HepG2 (cell line): ENCODE results near the gene CD300H. TPM values are rescaled to one million over a fixed set of nuclear protein-coding genes. Genes with fewer than 3 reads are reported as not detected.

Source experiments
- ATAC-seq: fragments of 200-7000 bp; cut with Tn5 transposase; 3 replicates; pipeline ENCODE4 v1.9.1; 2020; ENCODE audit warnings: mild to moderate bottlenecking, moderate library complexity
- BruUV-seq: library from RNA; stranded (reverse); fragments of 400-500 nt; replicated peaks from 2 replicates; lab custom pipeline; 2021; lab: Mats Ljungman, UMichigan
- CTCF ChIA-PET: fragments of 300-600 bp; formaldehyde crosslinking; extraction: SDS; loops from one replicate; lab custom pipeline; 2021; ENCODE audit warnings: low total read pairs, inconsistent platforms, low intra/inter-chr PET ratio; lab: Yijun Ruan, JAX
- POLR2A ChIA-PET: fragments of 350-600 bp; sonication (Branson Sonifier 250); formaldehyde crosslinking; loops from one replicate; lab custom pipeline; 2020; ENCODE audit warnings: antibody characterized with exemption, inconsistent platforms; lab: Yijun Ruan, JAX
- DNase-seq: peaks from one replicate; pipeline ENCODE4 v3.0.0-alpha.2; 2015; ENCODE audit warnings: low spot score
- FAIRE-seq: peaks from 3 replicates; lab custom pipeline; 2011; peaks lifted over from hg19 to GRCh38; lab: Jason Lieb, UNC
- H2AFZ ChIP-seq: one replicate; pipeline ENCODE4 v1.6.1; 2011; ENCODE audit warnings: low read length, inconsistent platforms
- H3K27ac ChIP-seq: fragments of 300-600 bp; 3 replicates; pipeline ENCODE4 v1.8.0; 2011; ENCODE audit warnings: mixed run types, mild to moderate bottlenecking, mixed read lengths, low read length, inconsistent platforms; ENCODE audit not compliant: insufficient read depth; ENCODE audit errors: extremely low read length
- H3K27me3 ChIP-seq, 2 experiments: fragments of 200-600 bp in 1 of 2; 2 replicates in 1 of 2; 3 replicates in 1 of 2; pipeline versions ENCODE4 v1.6.0 to v1.8.0; 2011; ENCODE audit warnings: low read length in 2 of 2, mild to moderate bottlenecking in 2 of 2, moderate library complexity in 2 of 2, inconsistent platforms in 1 of 2; ENCODE audit not compliant: insufficient read depth in 2 of 2, control insufficient read depth in 1 of 2
- H3K36me3 ChIP-seq, 2 experiments: fragments of 200-600 bp in 1 of 2; replicated peaks in 1 of 2; 2 replicates in 1 of 2; 3 replicates in 1 of 2; pipeline versions ENCODE4 v1.5.1 to v1.8.0; 2011; ENCODE audit warnings: low read length in 2 of 2, inconsistent platforms in 1 of 2; ENCODE audit not compliant: insufficient read depth in 2 of 2, control insufficient read depth in 1 of 2
- H3K4me1 ChIP-seq: 2 replicates; pipeline ENCODE4 v1.5.1; 2012; ENCODE audit warnings: low read length, inconsistent platforms; ENCODE audit not compliant: insufficient read depth
- H3K4me2 ChIP-seq: 2 replicates; pipeline ENCODE4 v1.6.0; 2011; ENCODE audit warnings: low read depth, low read length, inconsistent platforms
- H3K4me3 ChIP-seq, 3 experiments: fragments of 200-600 bp in 1 of 3; sonication (generic), shearing (Covaris generic) in 1 of 3; replicated peaks in 1 of 3; 2 replicates each; pipeline ENCODE4 v1.5.1; 2011 to 2016; ENCODE audit warnings: low read length in 3 of 3, inconsistent platforms in 2 of 3, low read depth in 2 of 3, mild to moderate bottlenecking in 2 of 3, control low read depth in 1 of 3, mixed read lengths in 1 of 3; ENCODE audit not compliant: insufficient read depth in 1 of 3
- H3K79me2 ChIP-seq: one replicate; pipeline ENCODE4 v1.6.1; 2011; ENCODE audit warnings: low read length, inconsistent platforms; ENCODE audit not compliant: insufficient read depth
- H3K9ac ChIP-seq: 2 replicates; pipeline ENCODE4 v1.6.0; 2011; ENCODE audit warnings: mild to moderate bottlenecking, low read depth, low read length, inconsistent platforms; ENCODE audit not compliant: insufficient read depth
- H3K9me3 ChIP-seq: 2 replicates; pipeline ENCODE4 v1.5.1; 2012; ENCODE audit warnings: mild to moderate bottlenecking, low read length
- H4K20me1 ChIP-seq: 2 replicates; pipeline ENCODE4 v1.6.0; 2011; ENCODE audit warnings: inconsistent platforms, mild to moderate bottlenecking, low read length, moderate library complexity; ENCODE audit not compliant: insufficient read depth
- AFF4 ChIP-seq: sonication (generic); formaldehyde crosslinking; IDR thresholded peaks from 2 replicates; pipeline ENCODE4 v1.4.0; 2020; ENCODE audit warnings: missing genetic modification reagents
- ERF ChIP-seq: IDR thresholded peaks from 2 replicates; pipeline ENCODE4 v1.6.1; 2018; ENCODE audit warnings: missing biosample characterization, missing genetic modification reagents
- EZH2 ChIP-seq: conservative IDR thresholded peaks from 2 replicates; pipeline ENCODE4 v1.6.1; 2012; ENCODE audit warnings: mild to moderate bottlenecking, low read depth, low read length, moderate library complexity
- FOXA1 ChIP-seq, 2 experiments: fragments of 450-650 bp in 1 of 2; sonication (generic) in 1 of 2; formaldehyde crosslinking in 1 of 2; IDR thresholded peaks; 2 replicates each; pipeline versions ENCODE4 v1.4.0 to v1.6.1; 2016 to 2020; ENCODE audit warnings: missing genetic modification reagents in 1 of 2
- GTF2F1 ChIP-seq: fragments of 150-350 bp; IDR thresholded peaks from 2 replicates; pipeline ENCODE4 v1.6.1; 2014; ENCODE audit warnings: low read length
- JUNB ChIP-seq: sonication (generic); formaldehyde crosslinking; IDR thresholded peaks from 2 replicates; pipeline ENCODE4 v1.8.0; 2022; ENCODE audit warnings: missing genetic modification reagents, mild to moderate bottlenecking, borderline replicate concordance
- KDM2A ChIP-seq: sonication (generic); formaldehyde crosslinking; IDR thresholded peaks from 2 replicates; pipeline ENCODE4 v1.4.0; 2020; ENCODE audit warnings: low read depth, missing genetic modification reagents, borderline replicate concordance
- KDM4B ChIP-seq: sonication (generic); formaldehyde crosslinking; IDR thresholded peaks from 2 replicates; pipeline ENCODE4 v1.4.0; 2020; ENCODE audit warnings: missing genetic modification reagents
- MATR3 ChIP-seq: sonication (generic); formaldehyde crosslinking; IDR thresholded peaks from 2 replicates; pipeline ENCODE4 v1.4.0; 2020; ENCODE audit warnings: missing genetic modification reagents
- MIER2 ChIP-seq: IDR thresholded peaks from 2 replicates; pipeline ENCODE4 v1.6.1; 2016; ENCODE audit warnings: missing biosample characterization, missing genetic modification reagents
- MTA3 ChIP-seq: sonication (generic); formaldehyde crosslinking; IDR thresholded peaks from 2 replicates; pipeline ENCODE4 v1.4.0; 2020; ENCODE audit warnings: missing genetic modification reagents
- RARA ChIP-seq: IDR thresholded peaks from 2 replicates; pipeline ENCODE4 v1.6.1; 2016; ENCODE audit warnings: missing genetic modification reagents, missing compliant biosample characterization
- REXO4 ChIP-seq: sonication (generic); formaldehyde crosslinking; IDR thresholded peaks from 2 replicates; pipeline ENCODE4 v1.8.0; 2022; ENCODE audit warnings: missing genetic modification reagents, mild to moderate bottlenecking, borderline replicate concordance
- TCF12 ChIP-seq, 2 experiments: fragments of 450-650 bp in 1 of 2; sonication (generic) in 1 of 2; formaldehyde crosslinking in 1 of 2; IDR thresholded peaks; 2 replicates each; pipeline versions ENCODE4 v1.6.1 to v1.8.0; 2017 to 2022; ENCODE audit warnings: antibody characterized with exemption in 1 of 2, mild to moderate bottlenecking in 1 of 2, missing genetic modification reagents in 1 of 2, moderate library complexity in 1 of 2
- ZNF33B ChIP-seq: sonication (generic); formaldehyde crosslinking; IDR thresholded peaks from 2 replicates; pipeline ENCODE4 v1.5.1; 2020; ENCODE audit warnings: mild to moderate bottlenecking, missing genetic modification reagents
- WGBS: methylation state at CpG from one replicate; pipeline ENCODE4 v1.1.6; 2017; ENCODE audit warnings: low lambda C conversion rate; 5-methylcytosine and 5-hydroxymethylcytosine counted together
- in situ Hi-C: cut with HindIII; loops from 2 replicates; pipeline ENCODE4 v1.10.0; 2017; ENCODE audit warnings: low pct_unique_long_range_greater_than_20kb; ENCODE audit not compliant: extremely low pct_ligation_motif_present
- intact Hi-C: fragments of 100-400 bp; cut with micrococcal nuclease; formaldehyde crosslinking; loops from one replicate; pipeline ENCODE4 v1.10.0; 2022; ENCODE audit not compliant: unreplicated experiment
- polyA plus RNA-seq, 8 experiments: library from polyadenylated mRNA; depleted of rRNA in 3 of 8; stranded (reverse) in 7 of 8; unstranded in 1 of 8; fragments of >200 nt; fragmentation: Illumina TruSeq in 4 of 8; extraction: Trizol in 4 of 8; gene quantifications; 2 replicates each; pipeline versions ENCODE4 v1.2.1 to v1.2.3, GENCODE V29; 2011 to 2016; ENCODE audit warnings: low read depth in 4 of 8, missing spikeins in 1 of 8, mixed read lengths in 1 of 8; ENCODE audit not compliant: insufficient read depth in 1 of 8
- total RNA-seq, 5 experiments: library from RNA; depleted of rRNA; stranded (reverse); fragments of >200 nt; fragmentation: Illumina TruSeq; extraction: Trizol; gene quantifications; 2 replicates each; pipeline ENCODE4 v1.2.3, GENCODE V29; 2016; ENCODE audit warnings: low read depth in 1 of 5
- TF ChIP-seq, protein P1 (sequence below): IDR thresholded peaks from 2 replicates; pipeline ENCODE4 v1.6.1; 2012; ENCODE audit warnings: inconsistent platforms
- TF ChIP-seq, protein P2 (sequence below): sonication (generic); formaldehyde crosslinking; conservative IDR thresholded peaks from 2 replicates; pipeline ENCODE4 v1.4.0; 2020; ENCODE audit warnings: missing genetic modification reagents
- TF ChIP-seq, protein P3 (sequence below): sonication (generic); formaldehyde crosslinking; IDR thresholded peaks from 2 replicates; pipeline ENCODE4 v1.4.0; 2020; ENCODE audit warnings: low read depth, mild to moderate bottlenecking, missing genetic modification reagents

The CD300H gene
- total and polyA plus RNA-seq, 2 of the 13 experiments (the other 11 are each of a cell fraction or from before 2014, with no cell fraction given) = not detected

GRCh38 chr17:74601944-74602572 lies 34.7 kb upstream of the CD300H start:
- POLR2A ChIA-PET = no interaction called here
- intact Hi-C loops (no loop called here), in situ Hi-C loops (no loop called here)
- Histone ChIP-seq H3K36me3 (no peaks in the 10 kb centered on the region), H2AFZ (no peak overlapping the region), H3K79me2 (no peaks in the 10 kb centered on the region), H3K9ac (no peak overlapping the region), H3K9me3 (no peaks in the 10 kb centered on the region), H3K27me3 (peaks cover 8 to 56% of the 10 kb centered on the region in 2 experiments), H3K4me2 (no peak overlapping the region), H4K20me1 (peaks cover 3% of the 10 kb centered on the region; the same call in 1 of the 2 replicates), H3K4me1 (no peaks in the 10 kb centered on the region), H3K4me3 (no peak overlapping the region), H3K27ac (no peak overlapping the region)
- CTCF ChIA-PET = interaction anchor here (1.1 to 1.3 kb wide), 2 partner anchors 222 to 234 kb away, joined by 3 to 8 read pairs; no protein-coding TSS in a partner anchor
- peak; percentile 82 for ATAC-seq
- no TSS peak for BruUV-seq
- peak; percentile 60 for DNase-seq
- 6% methylated on average over 11 of the region's 12 CpGs for WGBS
- FAIRE-seq = peak; percentile 94
- TF ChIP-seq TCF12 (IDR thresholded peaks at IDR 0.05) = no peak
- TF ChIP-seq TCF12 (CRISPR knock-in tag; IDR thresholded peaks at IDR 0.05) = no peak
- TF ChIP-seq ERF (CRISPR knock-in tag) = no peak
- no peak for TF ChIP-seq REXO4 (CRISPR knock-in tag)
- TF ChIP-seq KDM2A (CRISPR knock-in tag) = 0 out of 2 replicates have a peak, but pooled peaks have one; percentile 30
- no peak for TF ChIP-seq KDM4B
- TF ChIP-seq, protein P1, sequence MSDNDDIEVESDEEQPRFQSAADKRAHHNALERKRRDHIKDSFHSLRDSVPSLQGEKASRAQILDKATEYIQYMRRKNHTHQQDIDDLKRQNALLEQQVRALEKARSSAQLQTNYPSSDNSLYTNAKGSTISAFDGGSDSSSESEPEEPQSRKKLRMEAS = no peak
- TF ChIP-seq, protein P2, sequence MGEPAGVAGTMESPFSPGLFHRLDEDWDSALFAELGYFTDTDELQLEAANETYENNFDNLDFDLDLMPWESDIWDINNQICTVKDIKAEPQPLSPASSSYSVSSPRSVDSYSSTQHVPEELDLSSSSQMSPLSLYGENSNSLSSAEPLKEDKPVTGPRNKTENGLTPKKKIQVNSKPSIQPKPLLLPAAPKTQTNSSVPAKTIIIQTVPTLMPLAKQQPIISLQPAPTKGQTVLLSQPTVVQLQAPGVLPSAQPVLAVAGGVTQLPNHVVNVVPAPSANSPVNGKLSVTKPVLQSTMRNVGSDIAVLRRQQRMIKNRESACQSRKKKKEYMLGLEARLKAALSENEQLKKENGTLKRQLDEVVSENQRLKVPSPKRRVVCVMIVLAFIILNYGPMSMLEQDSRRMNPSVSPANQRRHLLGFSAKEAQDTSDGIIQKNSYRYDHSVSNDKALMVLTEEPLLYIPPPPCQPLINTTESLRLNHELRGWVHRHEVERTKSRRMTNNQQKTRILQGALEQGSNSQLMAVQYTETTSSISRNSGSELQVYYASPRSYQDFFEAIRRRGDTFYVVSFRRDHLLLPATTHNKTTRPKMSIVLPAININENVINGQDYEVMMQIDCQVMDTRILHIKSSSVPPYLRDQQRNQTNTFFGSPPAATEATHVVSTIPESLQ = no peak
- no peak for TF ChIP-seq JUNB (CRISPR knock-in tag)
- TF ChIP-seq RARA (CRISPR knock-in tag) = no peak
- TF ChIP-seq FOXA1 (IDR thresholded peaks at IDR 0.05) = no peak
- no peak for TF ChIP-seq FOXA1 (CRISPR knock-in tag; IDR thresholded peaks at IDR 0.05)
- no peak for TF ChIP-seq ZNF33B (CRISPR knock-in tag)
- no peak for TF ChIP-seq MATR3 (CRISPR knock-in tag)
- TF ChIP-seq AFF4 (CRISPR knock-in tag) = no peak
- TF ChIP-seq GTF2F1 = no peak
- no peak for TF ChIP-seq MIER2
- TF ChIP-seq MTA3 (CRISPR knock-in tag) = no peak
- TF ChIP-seq, protein P3, sequence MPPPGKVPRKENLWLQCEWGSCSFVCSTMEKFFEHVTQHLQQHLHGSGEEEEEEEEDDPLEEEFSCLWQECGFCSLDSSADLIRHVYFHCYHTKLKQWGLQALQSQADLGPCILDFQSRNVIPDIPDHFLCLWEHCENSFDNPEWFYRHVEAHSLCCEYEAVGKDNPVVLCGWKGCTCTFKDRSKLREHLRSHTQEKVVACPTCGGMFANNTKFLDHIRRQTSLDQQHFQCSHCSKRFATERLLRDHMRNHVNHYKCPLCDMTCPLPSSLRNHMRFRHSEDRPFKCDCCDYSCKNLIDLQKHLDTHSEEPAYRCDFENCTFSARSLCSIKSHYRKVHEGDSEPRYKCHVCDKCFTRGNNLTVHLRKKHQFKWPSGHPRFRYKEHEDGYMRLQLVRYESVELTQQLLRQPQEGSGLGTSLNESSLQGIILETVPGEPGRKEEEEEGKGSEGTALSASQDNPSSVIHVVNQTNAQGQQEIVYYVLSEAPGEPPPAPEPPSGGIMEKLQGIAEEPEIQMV = no peak
- TF ChIP-seq EZH2 = peak; percentile 80; the same call in 1 of the 2 replicates
